ENCODE results near the gene ADGRF5. TPM values are rescaled to one million over a fixed set of nuclear protein-coding genes. Genes with fewer than 3 reads are reported as not detected.

Gene ADGRF5
- total and polyA plus RNA-seq, 8 donors, result 116 to 357 (median 151) TPM

GRCh38 chr6:46882645-46883044 lies 39.1 kb downstream of the ADGRF5 start:
- TF ChIP-seq, protein P1, sequence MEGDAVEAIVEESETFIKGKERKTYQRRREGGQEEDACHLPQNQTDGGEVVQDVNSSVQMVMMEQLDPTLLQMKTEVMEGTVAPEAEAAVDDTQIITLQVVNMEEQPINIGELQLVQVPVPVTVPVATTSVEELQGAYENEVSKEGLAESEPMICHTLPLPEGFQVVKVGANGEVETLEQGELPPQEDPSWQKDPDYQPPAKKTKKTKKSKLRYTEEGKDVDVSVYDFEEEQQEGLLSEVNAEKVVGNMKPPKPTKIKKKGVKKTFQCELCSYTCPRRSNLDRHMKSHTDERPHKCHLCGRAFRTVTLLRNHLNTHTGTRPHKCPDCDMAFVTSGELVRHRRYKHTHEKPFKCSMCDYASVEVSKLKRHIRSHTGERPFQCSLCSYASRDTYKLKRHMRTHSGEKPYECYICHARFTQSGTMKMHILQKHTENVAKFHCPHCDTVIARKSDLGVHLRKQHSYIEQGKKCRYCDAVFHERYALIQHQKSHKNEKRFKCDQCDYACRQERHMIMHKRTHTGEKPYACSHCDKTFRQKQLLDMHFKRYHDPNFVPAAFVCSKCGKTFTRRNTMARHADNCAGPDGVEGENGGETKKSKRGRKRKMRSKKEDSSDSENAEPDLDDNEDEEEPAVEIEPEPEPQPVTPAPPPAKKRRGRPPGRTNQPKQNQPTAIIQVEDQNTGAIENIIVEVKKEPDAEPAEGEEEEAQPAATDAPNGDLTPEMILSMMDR (IDR thresholded peaks at IDR 0.05), result no peak
- intact Hi-C loops (cut with DNase I), result no loop called here
- H3K27ac ChIP-seq, result no peak overlapping the region

GRCh38 chr6:46879003-46879402 lies 42.7 kb downstream of the ADGRF5 start:
- TF ChIP-seq, protein P1 (IDR thresholded peaks at IDR 0.05), result no peak
- Histone ChIP-seq H3K27ac (no peak overlapping the region), H3K9me3 (no peaks in the 10 kb centered on the region), H3K4me3 (no peak overlapping the region), H3K27me3 (no peaks in the 10 kb centered on the region), H3K4me1 (no peaks in the 10 kb centered on the region), H3K36me3 (peaks cover 3 to 71% of the 10 kb centered on the region in 2 donors)
- DNase-seq, result no peak
- ATAC-seq, result no peak
- intact Hi-C loops (cut with DNase I), result no loop called here

More at GRCh38 chr6:46882645-46883044, 39.1 kb downstream of the ADGRF5 start:
- Histone ChIP-seq H3K9me3 (no peaks in the 10 kb centered on the region), H3K27me3 (no peaks in the 10 kb centered on the region), H3K36me3 (peaks cover 3 to 87% of the 10 kb centered on the region in 2 donors), H3K4me3 (no peak overlapping the region), H3K4me1 (no peaks in the 10 kb centered on the region)
- no peak for ATAC-seq
- no peak for DNase-seq

DNA sequence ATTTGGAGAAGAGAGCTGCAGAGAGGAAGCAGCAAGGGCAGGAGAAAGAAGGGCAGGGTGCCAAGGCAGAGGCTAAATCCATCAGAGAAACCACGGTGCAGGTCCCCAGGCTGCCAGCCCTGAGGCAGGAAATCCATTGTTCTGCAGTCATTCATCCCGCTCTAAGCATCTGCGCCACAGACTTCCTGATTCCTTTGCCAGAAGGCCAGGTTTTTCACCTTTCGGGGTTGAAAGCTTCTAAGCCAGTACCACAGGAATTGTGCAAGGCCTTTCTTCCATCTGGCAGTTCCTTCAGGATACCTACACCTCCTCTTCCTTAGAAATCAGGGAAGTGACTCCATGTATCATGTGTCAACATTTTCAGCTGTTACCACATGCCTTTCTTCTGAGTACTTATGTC lies 45.6 kb downstream of the ADGRF5 start:
- peaks cover 0 to 52% of the 10 kb centered on the region in 2 donors for H3K36me3 ChIP-seq
- TF ChIP-seq, protein P1 (IDR thresholded peaks at IDR 0.05), result no peak
- H3K27ac ChIP-seq, result no peak overlapping the region

DNA sequence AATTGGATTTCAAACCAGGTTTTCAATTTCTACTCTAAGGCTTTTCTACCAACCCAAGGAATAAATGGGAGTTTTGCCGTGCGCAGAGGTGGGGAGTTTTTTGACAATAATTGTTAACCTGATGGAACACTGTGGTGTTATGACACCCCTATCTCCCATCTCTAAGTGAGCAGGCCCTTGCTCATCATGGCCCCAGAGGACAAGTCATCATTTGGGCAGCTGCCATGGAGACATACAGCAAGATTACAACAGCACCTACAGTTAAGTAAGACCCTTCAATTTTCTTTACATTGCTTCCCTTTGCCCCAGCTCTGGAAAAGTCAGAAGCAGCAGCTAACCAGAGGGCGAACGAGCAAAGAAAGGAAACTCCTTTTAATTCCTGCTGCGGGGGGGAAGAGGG lies 54.3 kb downstream of the ADGRF5 start:
- H3K4me1 ChIP-seq, result no peaks in the 10 kb centered on the region
- TF ChIP-seq, protein P1 (IDR thresholded peaks at IDR 0.05), result no peak
- H3K27me3 ChIP-seq, result no peaks in the 10 kb centered on the region
- intact Hi-C loops (cut with DNase I), result no loop called here
- H3K36me3 ChIP-seq, result peaks cover 0 to 75% of the 10 kb centered on the region in 2 donors
- no peak for DNase-seq
- no peak for ATAC-seq
- H3K9me3 ChIP-seq, result no peaks in the 10 kb centered on the region
- H3K4me3 ChIP-seq, result no peak overlapping the region
- H3K27ac ChIP-seq, result no peak overlapping the region

More for the DNA sequence above, 45.6 kb downstream of the ADGRF5 start:
- Histone ChIP-seq H3K4me1 (no peaks in the 10 kb centered on the region), H3K27me3 (no peaks in the 10 kb centered on the region), H3K4me3 (no peak overlapping the region), H3K9me3 (no peaks in the 10 kb centered on the region)
- peak in 1 of 4 donors; percentile 23 for DNase-seq
- ATAC-seq, result peak; percentile 63
- intact Hi-C loops (cut with DNase I), result no loop called here

- DNase-seq (no peak), ATAC-seq (no peak)
- Histone ChIP-seq H3K4me1 (no peaks in the 10 kb centered on the region), H3K36me3 (peaks cover 0 to 87% of the 10 kb centered on the region in 2 donors), H3K4me3 (no peak overlapping the region), H3K9me3 (no peaks in the 10 kb centered on the region), H3K27ac (no peak overlapping the region), H3K27me3 (no peaks in the 10 kb centered on the region)
- TF ChIP-seq, protein P1 (IDR thresholded peaks at IDR 0.05), result no peak
- intact Hi-C loops (cut with DNase I), result no loop called here
Measured at GRCh38 chr6:46865221-46865620, 56.5 kb downstream of the ADGRF5 start.
